Omental fat pad (tissue), 4 donors: ENCODE data around the gene PDCD7. TPM values are rescaled to one million over a fixed set of nuclear protein-coding genes. Genes with fewer than 3 reads are reported as not detected.
"Not testable (repeated sequence)": the region's sequence is repeated elsewhere in the genome, so short reads cannot be mapped to it uniquely, and the experiment has no call there.

Experiments used
- ATAC-seq: fragments of 150-250 bp; one replicate; pipeline ENCODE4 v1.9.1; 2016; ENCODE audit warnings: mild to moderate bottlenecking, moderate library complexity; ENCODE audit not compliant: low FRiP score
- DNase-seq: peaks from one replicate; pipeline ENCODE4 v3.0.0-alpha.2; 2019; ENCODE audit warnings: low spot score
- CTCF ChIP-seq, 3 donors: fragments of 450-650 bp; IDR thresholded peaks; one replicate each; pipeline ENCODE4 v1.5.1; 2016 to 2017; ENCODE audit warnings: antibody characterized with exemption in 3 of 3, mild to moderate bottlenecking in 3 of 3, moderate library complexity in 2 of 3
- total RNA-seq, 4 donors: library from RNA; depleted of rRNA; stranded (reverse); fragments of >200 nt; gene quantifications; one replicate each; pipeline ENCODE4 v1.1.0, GENCODE V29; 2016

PDCD7 gene
- 10 to 100 TPM; 14.8 to 20.3 (median 17.3) TPM for total RNA-seq

GRCh38 chr15:65133548-65134200 lies at the start of gene PDCD7:
PDCD7 (minus strand) TSS chr15:65133808; CDS start chr15:65133781, 27 bp downstream.
- no peak for TF ChIP-seq CTCF (IDR thresholded peaks at IDR 0.05)
- ATAC-seq = peak; percentile 93
- DNase-seq = peak; percentile 78

GRCh38 chr15:65182538-65182937 lies 48.9 kb upstream of the PDCD7 start:
- DNase-seq (no peak), ATAC-seq (no peak)
- no peak for TF ChIP-seq CTCF (IDR thresholded peaks at IDR 0.05)

DNA sequence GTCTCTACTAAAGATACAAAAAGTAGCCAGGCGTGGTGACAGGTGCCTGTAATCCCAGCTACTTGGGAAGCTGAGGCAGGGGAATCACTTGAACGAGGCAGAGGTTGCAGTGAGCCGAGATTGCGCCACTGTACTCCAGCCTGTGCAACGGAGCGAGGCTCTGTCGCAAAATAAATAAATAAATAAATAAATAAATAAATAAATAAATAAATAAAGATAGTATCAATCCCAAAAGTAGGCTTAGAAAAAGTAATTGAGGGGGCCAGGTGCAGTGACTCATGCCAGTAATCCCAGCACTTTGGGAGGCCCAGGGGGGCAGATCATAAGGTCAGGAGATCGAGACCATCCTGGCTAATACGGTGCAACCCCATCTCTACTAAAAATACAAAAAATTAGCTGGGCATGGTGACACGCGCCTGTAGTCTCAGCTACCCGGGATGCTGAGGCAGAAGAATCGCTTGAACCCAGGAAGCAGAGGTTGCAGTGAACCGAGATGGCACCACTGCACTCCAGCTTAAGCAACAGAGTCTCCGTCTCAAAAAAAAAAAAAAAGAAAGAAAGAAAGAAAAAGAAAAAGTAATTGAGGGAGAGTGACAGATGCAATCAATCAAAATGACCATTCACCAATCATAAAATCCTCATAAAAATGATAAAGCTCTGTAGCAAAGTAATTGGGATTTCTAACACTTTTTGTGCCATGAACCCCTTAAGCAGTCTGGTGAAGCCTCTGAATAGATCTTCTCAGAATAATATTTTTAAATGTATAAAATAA lies 48.2 kb upstream of the PDCD7 start:
- DNase-seq, ATAC-seq: not testable (repeated sequence)

DNA sequence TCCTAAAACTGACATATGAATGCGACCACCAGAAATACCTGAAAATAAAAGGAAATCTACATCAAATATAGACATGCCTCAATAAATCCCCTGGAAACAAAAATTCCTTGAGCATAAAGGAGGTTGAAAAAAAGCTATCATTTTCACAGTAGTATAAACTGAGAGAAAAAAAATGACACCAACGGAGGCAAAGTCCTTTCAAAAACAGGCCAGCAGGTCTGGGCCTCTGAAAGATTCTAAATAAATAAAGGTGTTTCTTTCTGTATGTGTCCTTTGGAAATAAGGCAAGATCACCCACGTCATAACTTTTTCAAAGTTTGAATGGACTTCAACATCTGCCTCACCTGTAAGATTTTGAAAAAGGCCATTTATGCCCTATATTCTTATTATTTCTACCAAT lies 46.6 kb upstream of the PDCD7 start:
- ATAC-seq (no peak), DNase-seq (no peak)
- TF ChIP-seq CTCF (IDR thresholded peaks at IDR 0.05) = no peak

GRCh38 chr15:65177901-65178300 lies 44.3 kb upstream of the PDCD7 start:
- ATAC-seq (peak; percentile 78), DNase-seq (no peak)
- TF ChIP-seq CTCF (IDR thresholded peaks at IDR 0.05) = no peak

DNA sequence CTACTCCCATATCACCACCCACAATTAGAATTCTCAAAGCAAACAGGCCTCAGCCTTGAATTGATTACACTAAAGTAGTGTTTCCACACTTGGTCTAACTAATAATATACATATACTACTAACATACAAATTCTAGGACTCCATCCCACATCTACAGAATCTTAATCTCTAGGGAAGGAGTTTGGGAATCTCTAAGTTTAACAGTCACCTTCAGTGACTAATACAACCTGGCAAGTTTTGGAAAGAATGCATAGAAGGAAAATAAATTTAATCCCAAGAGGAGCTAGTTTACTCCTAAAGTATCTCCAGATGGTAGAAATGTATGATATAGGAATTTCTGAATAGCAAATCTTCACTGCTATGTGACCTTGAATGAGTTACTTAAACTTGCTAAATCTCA lies 42.4 kb upstream of the PDCD7 start:
- no peak for ATAC-seq

GRCh38 chr15:65175511-65175910 lies 41.9 kb upstream of the PDCD7 start:
- no peak for TF ChIP-seq CTCF (IDR thresholded peaks at IDR 0.05)
- no peak for ATAC-seq

More for the DNA sequence above, 42.4 kb upstream of the PDCD7 start:
- TF ChIP-seq CTCF (IDR thresholded peaks at IDR 0.05) = no peak
- no peak for DNase-seq

More at GRCh38 chr15:65175511-65175910, 41.9 kb upstream of the PDCD7 start:
- no peak for DNase-seq
